SU-DHL-6 (cell line): Measurements from ENCODE around the gene AFAP1.

Experiments used
- CTCF ChIP-seq: fragments of 200-600 bp; sonication (generic); IDR thresholded peaks from one replicate; pipeline ENCODE4 v1.5.1; 2017; ENCODE audit warnings: antibody characterized with exemption, mild to moderate bottlenecking, low read length, moderate library complexity; ENCODE audit not compliant: insufficient read depth, poor library complexity, severe bottlenecking
- EZH2phosphoT487 ChIP-seq: fragments of 200-600 bp; sonication (generic), shearing (Covaris generic); conservative IDR thresholded peaks from 2 replicates; pipeline ENCODE4 v1.6.1; 2018; ENCODE audit warnings: mild to moderate bottlenecking, antibody characterized with exemption, low read length, moderate library complexity, mixed read lengths

GRCh38 chr4:7943211-7943610 is 3.5 kb upstream of the AFAP1 start:
- no peak for TF ChIP-seq CTCF
- TF ChIP-seq EZH2phosphoT487 = no peak
